GM12878 (cell line): ENCODE measurements around the gene TECR. TPM values are rescaled to one million over a fixed set of nuclear protein-coding genes. Genes with fewer than 3 reads are reported as not detected.
A peak's percentile ranks its signal among the peaks of the same experiment; 100 is the strongest.

Experiments used
- ATAC-seq: fragments of 200-7000 bp; cut with Tn5 transposase; 3 replicates; pipeline ENCODE4 v1.9.1; 2020; ENCODE audit warnings: mild to moderate bottlenecking, moderate library complexity
- BruUV-seq: library from RNA; stranded (reverse); fragments of 400-500 nt; replicated peaks from 2 replicates; lab custom pipeline; 2021; lab: Mats Ljungman, UMichigan
- CTCF ChIA-PET: fragments of 300-600 bp; sonication (Branson Sonifier 250); formaldehyde crosslinking; extraction: SDS; loops from one replicate; lab custom pipeline; 2021; ENCODE audit warnings: inconsistent platforms; lab: Yijun Ruan, JAX
- POLR2A ChIA-PET: fragments of 350-600 bp; formaldehyde crosslinking; extraction: SDS; loops from one replicate; lab custom pipeline; 2021; ENCODE audit warnings: inconsistent platforms; lab: Charles Lee
- RAD21 ChIA-PET: fragments of 300-600 bp; sonication (Branson Sonifier 250); formaldehyde crosslinking; loops from one replicate; lab custom pipeline; 2023; ENCODE audit warnings: antibody characterized with exemption; ENCODE audit not compliant: unreplicated experiment; lab: Charles Lee
- SMC1A ChIA-PET: fragments of 300-600 bp; sonication (Branson Sonifier 250); formaldehyde crosslinking; loops from one replicate; lab custom pipeline; 2023; ENCODE audit not compliant: unreplicated experiment, uncharacterized antibody; lab: Charles Lee
- DNase-seq: peaks from one replicate; pipeline ENCODE4 v3.0.0-alpha.2; 2011; ENCODE audit warnings: low read depth, low spot score
- FAIRE-seq: peaks from 3 replicates; lab custom pipeline; 2011; peaks lifted over from hg19 to GRCh38; lab: Jason Lieb, UNC
- H2AFZ ChIP-seq: 2 replicates; pipeline ENCODE4 v1.6.0; 2011; ENCODE audit warnings: low read depth, low read length, control low read depth; ENCODE audit not compliant: control insufficient read depth
- H3K27ac ChIP-seq: 2 replicates; pipeline ENCODE4 v1.5.1; 2011; ENCODE audit warnings: control low read depth; ENCODE audit not compliant: control insufficient read depth, insufficient read depth
- H3K27me3 ChIP-seq, 2 experiments: replicated peaks in 1 of 2; 2 replicates each; pipeline versions ENCODE4 v1.6.0 to v1.6.1; 2011; ENCODE audit warnings: low read length in 1 of 2; ENCODE audit not compliant: control insufficient read depth in 2 of 2, insufficient read depth in 2 of 2
- H3K36me3 ChIP-seq, 2 experiments: 2 replicates each; pipeline ENCODE4 v1.5.1; 2011; ENCODE audit warnings: low read length in 1 of 2; ENCODE audit not compliant: control insufficient read depth in 2 of 2, insufficient read depth in 2 of 2
- H3K4me1 ChIP-seq: 2 replicates; pipeline ENCODE4 v1.6.1; 2011; ENCODE audit warnings: mild to moderate bottlenecking, low read length, moderate library complexity, mixed read lengths; ENCODE audit not compliant: control insufficient read depth, insufficient read depth
- H3K4me2 ChIP-seq: 2 replicates; pipeline ENCODE4 v1.6.0; 2011; ENCODE audit warnings: control low read depth; ENCODE audit not compliant: control insufficient read depth, insufficient read depth
- H3K4me3 ChIP-seq: fragments of 200-600 bp; sonication (generic); 2 replicates; pipeline ENCODE4 v1.5.1; 2016
- H3K79me2 ChIP-seq: 2 replicates; pipeline ENCODE4 v1.6.0; 2011; ENCODE audit warnings: low read length; ENCODE audit not compliant: control insufficient read depth, insufficient read depth
- H3K9ac ChIP-seq: 2 replicates; pipeline ENCODE4 v1.8.0; 2011; ENCODE audit warnings: low read length, control low read depth, mixed read lengths; ENCODE audit not compliant: control insufficient read depth, insufficient read depth
- H3K9me3 ChIP-seq: replicated peaks from 3 replicates; pipeline ENCODE4 v1.5.1; 2011; ENCODE audit warnings: mild to moderate bottlenecking, low read length; ENCODE audit not compliant: control insufficient read depth, insufficient read depth
- H4K20me1 ChIP-seq: 2 replicates; pipeline ENCODE4 v1.6.0; 2011; ENCODE audit not compliant: control insufficient read depth, insufficient read depth
- CREB1 ChIP-seq: IDR thresholded peaks from 2 replicates; pipeline ENCODE4 v1.6.1; 2012; ENCODE audit warnings: low read depth, mild to moderate bottlenecking, inconsistent platforms
- CUX1 ChIP-seq: IDR thresholded peaks from 2 replicates; pipeline ENCODE4 v1.6.1; 2012; ENCODE audit warnings: improper control_type of control experiment, low read depth, low read length; ENCODE audit not compliant: insufficient replicate concordance
- E4F1 ChIP-seq: fragments of 450-650 bp; IDR thresholded peaks from 2 replicates; pipeline ENCODE4 v1.6.1; 2018; ENCODE audit warnings: borderline replicate concordance, mild to moderate bottlenecking; ENCODE audit not compliant: partially characterized antibody
- EZH2 ChIP-seq: IDR thresholded peaks from 2 replicates; pipeline ENCODE4 v1.6.1; 2012; ENCODE audit warnings: low read depth, mild to moderate bottlenecking, control low read depth, inconsistent platforms, low read length, borderline replicate concordance; ENCODE audit not compliant: control insufficient read depth
- IKZF1 ChIP-seq: fragments of 450-650 bp; conservative IDR thresholded peaks from 2 replicates; pipeline ENCODE4 v1.6.1; 2017; ENCODE audit warnings: antibody characterized with exemption, mild to moderate bottlenecking
- IRF4 ChIP-seq: IDR thresholded peaks from 2 replicates; pipeline ENCODE4 v1.6.1; 2011; ENCODE audit warnings: low read depth, low read length
- PAX8 ChIP-seq: fragments of 450-650 bp; IDR thresholded peaks from 2 replicates; pipeline ENCODE4 v1.6.1; 2017; ENCODE audit warnings: mild to moderate bottlenecking, moderate library complexity
- PRDM15 ChIP-seq: fragments of 450-650 bp; formaldehyde crosslinking; IDR thresholded peaks from 2 replicates; pipeline ENCODE4 v1.4.0; 2020; ENCODE audit warnings: mild to moderate bottlenecking, moderate library complexity
- RCOR1 ChIP-seq: conservative IDR thresholded peaks from 2 replicates; pipeline ENCODE4 v1.6.1; 2012; ENCODE audit warnings: low read depth, low read length, improper control_type of control experiment
- RUNX3 ChIP-seq: IDR thresholded peaks from 2 replicates; pipeline ENCODE4 v1.6.1; 2012; ENCODE audit warnings: low read length, inconsistent platforms
- WGBS: methylation state at CpG from one replicate; pipeline ENCODE4 v1.1.6; 2016; ENCODE audit warnings: low lambda C conversion rate; ENCODE audit not compliant: insufficient replicate concordance, insufficient coverage; ENCODE audit errors: missing lambda C conversion rate; 5-methylcytosine and 5-hydroxymethylcytosine counted together
- in situ Hi-C: fragments of 300-500 bp; cut with MboI; formaldehyde crosslinking; loops from 9 replicates; pipeline ENCODE4 v1.14.3; 2018; ENCODE audit warnings: mixed read lengths
- intact Hi-C: fragments of 100-400 bp; cut with micrococcal nuclease; formaldehyde crosslinking; loops from one replicate; pipeline ENCODE4 v1.14.2; 2022; ENCODE audit not compliant: unreplicated experiment
- polyA plus RNA-seq, 11 experiments: library from polyadenylated mRNA; depleted of rRNA in 4 of 11; unstranded in 6 of 11; stranded (reverse) in 5 of 11; fragments of >200 nt; fragmentation: Nextera tagmentation in 4 of 11; fragmentation: Illumina TruSeq in 1 of 11; extraction: Ambion mirVana in 4 of 11; extraction: Trizol in 1 of 11; gene quantifications; 1 replicate in 1 of 11; 2 replicates in 10 of 11; pipeline versions ENCODE4 v1.2.1 to v1.2.3, GENCODE V29; 2011 to 2016; ENCODE audit warnings: inconsistent platforms in 2 of 11, missing spikeins in 2 of 11, low read depth in 1 of 11
- total RNA-seq, 4 experiments: library from RNA; depleted of rRNA in 3 of 4; stranded (reverse); fragments of >200 nt in 3 of 4; fragmentation: Illumina TruSeq in 1 of 4; extraction: Trizol in 1 of 4; gene quantifications; 2 replicates each; pipeline versions ENCODE4 v1.2.1 to v1.2.3, GENCODE V29; 2013 to 2021

TECR gene
- total and polyA plus RNA-seq, 10 of the 15 experiments (the other 5 are each of a cell fraction or from before 2014, with no cell fraction given) = 9.6 to 157 (median 64.2) TPM

- TF ChIP-seq CUX1 = no peak
- TF ChIP-seq RCOR1 = no peak
- no peak for TF ChIP-seq PAX8
- TF ChIP-seq IRF4 = no peak
These were observed 31.9 kb downstream of the TECR start (continued) for GRCh38 chr19:14561249-14561648.

- Histone ChIP-seq H3K4me3 (no peak overlapping the region), H3K36me3 (peaks cover 0 to 11% of the 10 kb centered on the region in 2 experiments; a peak in 3 of 4 replicates), H3K9me3 (no peaks in the 10 kb centered on the region), H2AFZ (no peak overlapping the region), H3K79me2 (no peaks in the 10 kb centered on the region; the same call in 1 of the 2 replicates), H4K20me1 (no peaks in the 10 kb centered on the region), H3K9ac (no peak overlapping the region), H3K4me1 (peaks cover 7% of the 10 kb centered on the region), H3K27me3 (no peaks in the 10 kb centered on the region), H3K27ac (no peak overlapping the region; the same call in 1 of the 2 replicates), H3K4me2 (no peak overlapping the region)
- ChIA-PET POLR2A (interaction anchor here (0.5 to 1.0 kb wide), 2 partner anchors 9 to 1572 kb away, joined by 4 to 11 read pairs; no protein-coding TSS in a partner anchor), RAD21 (interaction anchor here (1.3 kb wide), 1 partner anchor 125 kb away, joined by 5 read pairs; no protein-coding TSS in a partner anchor), SMC1A (interaction anchor here (0.9 kb wide), 1 partner anchor 11 kb away, joined by 3 read pairs; no protein-coding TSS in a partner anchor), CTCF (interaction anchor here (0.5 to 2.5 kb wide), 4 partner anchors 10 to 30 kb away, joined by 3 to 7 read pairs (median 6); partner anchors contain the start of gene NDUFB7)
- in situ Hi-C loops = no loop called here
- ATAC-seq = peak; percentile 79
- no TSS peak for BruUV-seq
- intact Hi-C loops = no loop called here
- no peak for FAIRE-seq
- DNase-seq = no peak
- WGBS = 8% methylated on average over 22 of the region's 22 CpGs
- TF ChIP-seq EZH2 (no peak), CREB1 (peak; percentile 44; the same call in 1 of the 2 replicates), PRDM15 (CRISPR knock-in tag) (no peak), IKZF1 (peak; percentile 55), RUNX3 (peak; percentile 36; the same call in 1 of the 2 replicates), E4F1 (no peak)
These were observed 32.5 kb downstream of the TECR start for GRCh38 chr19:14561847-14562351.
